Measurements from ENCODE around the gene TBC1D3B.

Gene TBC1D3B

GRCh38 chr17:36149296-36149820, 27.1 kb downstream of the TBC1D3B start:
- DNase-seq: no peak

GRCh38 chr17:36148559-36149295, 27.7 kb downstream of the TBC1D3B start:
- peak; percentile 80 for DNase-seq
- H3K36me3 Mint-ChIP-seq (ENCODE audit: low read depth): no peaks in the 10 kb centered on the region
- peak; percentile 100 for TF ChIP-seq CTCF (IDR thresholded peaks at IDR 0.05)
- no peak overlapping the region for H3K27ac Mint-ChIP-seq
- peaks cover 18% of the 10 kb centered on the region for H3K27me3 Mint-ChIP-seq (ENCODE audit: low read depth, poor library complexity)
- no peaks in the 10 kb centered on the region for H3K9me3 Mint-ChIP-seq
- no peak overlapping the region for H3K4me3 Mint-ChIP-seq
- H3K4me1 Mint-ChIP-seq: peaks cover 9% of the 10 kb centered on the region

More at GRCh38 chr17:36149296-36149820, 27.1 kb downstream of the TBC1D3B start:
- Mint-ChIP-seq H3K27me3 (ENCODE audit: low read depth, poor library complexity) (peaks cover 24% of the 10 kb centered on the region), H3K36me3 (ENCODE audit: low read depth) (no peaks in the 10 kb centered on the region), H3K4me3 (no peak overlapping the region), H3K27ac (no peak overlapping the region), H3K9me3 (no peaks in the 10 kb centered on the region), H3K4me1 (peaks cover 9% of the 10 kb centered on the region)
- no peak for TF ChIP-seq CTCF (IDR thresholded peaks at IDR 0.05)

GRCh38 chr17:36147601-36148000, 28.8 kb downstream of the TBC1D3B start:
- H3K36me3 Mint-ChIP-seq (ENCODE audit: low read depth): no peaks in the 10 kb centered on the region

GRCh38 chr17:36144981-36145729, 31.3 kb downstream of the TBC1D3B start:
- H3K4me1 Mint-ChIP-seq: peaks cover 9% of the 10 kb centered on the region
- no peak overlapping the region for H3K4me3 Mint-ChIP-seq
- H3K27ac Mint-ChIP-seq: no peak overlapping the region
- no peaks in the 10 kb centered on the region for H3K36me3 Mint-ChIP-seq (ENCODE audit: low read depth)
- peaks cover 8% of the 10 kb centered on the region for H3K27me3 Mint-ChIP-seq (ENCODE audit: low read depth, poor library complexity)
- no peak for DNase-seq
- no peaks in the 10 kb centered on the region for H3K9me3 Mint-ChIP-seq
- no peak for TF ChIP-seq CTCF (IDR thresholded peaks at IDR 0.05)

More at GRCh38 chr17:36147601-36148000, 28.8 kb downstream of the TBC1D3B start:
- DNase-seq: no peak
- Mint-ChIP-seq H3K27ac (no peak overlapping the region), H3K4me1 (peaks cover 9% of the 10 kb centered on the region), H3K4me3 (no peak overlapping the region), H3K27me3 (ENCODE audit: low read depth, poor library complexity) (peaks cover 9% of the 10 kb centered on the region), H3K9me3 (no peaks in the 10 kb centered on the region)
- TF ChIP-seq CTCF (IDR thresholded peaks at IDR 0.05): no peak

- Mint-ChIP-seq H3K36me3 (ENCODE audit: low read depth) (no peaks in the 10 kb centered on the region), H3K4me3 (no peak overlapping the region), H3K9me3 (no peaks in the 10 kb centered on the region), H3K27me3 (ENCODE audit: low read depth, poor library complexity) (peaks cover 3% of the 10 kb centered on the region), H3K4me1 (peaks cover 4% of the 10 kb centered on the region), H3K27ac (no peak overlapping the region)
- no peak for TF ChIP-seq CTCF (IDR thresholded peaks at IDR 0.05)
- DNase-seq: no peak
Observed at GRCh38 chr17:36144014-36144413, 32.4 kb downstream of the TBC1D3B start.
